Panc1 (cell line): ENCODE measurements around the gene ACOT12. TPM values are rescaled to one million over a fixed set of nuclear protein-coding genes. Genes with fewer than 3 reads are reported as not detected.

Source experiments
- ATAC-seq: fragments of 200-7000 bp; cut with Tn5 transposase; 2 replicates; pipeline ENCODE4 v1.9.1; 2020; ENCODE audit warnings: mild to moderate bottlenecking, moderate library complexity
- BruUV-seq: library from RNA; stranded (reverse); fragments of 400-500 nt; replicated peaks from 2 replicates; lab custom pipeline; 2021; lab: Mats Ljungman, UMichigan
- CTCF ChIA-PET: fragments of 300-600 bp; sonication (Branson Sonifier 250); formaldehyde crosslinking; loops from one replicate; lab custom pipeline; 2022; ENCODE audit warnings: antibody characterized with exemption; lab: Charles Lee
- POLR2A ChIA-PET: fragments of 300-600 bp; sonication (Branson Sonifier 250); formaldehyde crosslinking; loops from one replicate; lab custom pipeline; 2022; ENCODE audit warnings: antibody characterized with exemption; lab: Charles Lee
- DNase-seq: peaks from one replicate; pipeline ENCODE4 v3.0.0-alpha.2; 2010; ENCODE audit warnings: low read depth, low spot score
- H3K27ac ChIP-seq: 2 replicates; pipeline ENCODE4 v1.5.1; 2011; ENCODE audit warnings: mild to moderate bottlenecking, low read length, inconsistent platforms
- H3K27me3 ChIP-seq: fragments of 200-500 bp; sonication (Bioruptor generic); 2 replicates; pipeline ENCODE4 v1.6.0; 2014; ENCODE audit warnings: low read length, inconsistent platforms; ENCODE audit not compliant: control insufficient read depth, insufficient read depth
- H3K36me3 ChIP-seq: fragments of 200-500 bp; sonication (Bioruptor generic); 2 replicates; pipeline ENCODE4 v1.5.1; 2014; ENCODE audit warnings: inconsistent platforms, mild to moderate bottlenecking, low read length, moderate library complexity; ENCODE audit not compliant: control insufficient read depth, insufficient read depth
- H3K4me1 ChIP-seq: 2 replicates; pipeline ENCODE4 v1.5.1; 2011; ENCODE audit warnings: inconsistent platforms, mild to moderate bottlenecking, low read length, moderate library complexity; ENCODE audit not compliant: control insufficient read depth, insufficient read depth
- H3K4me3 ChIP-seq, 2 experiments: 2 replicates each; pipeline ENCODE4 v1.5.1; 2011 to 2012; ENCODE audit warnings: low read depth in 2 of 2, low read length in 2 of 2, mild to moderate bottlenecking in 2 of 2, inconsistent platforms in 1 of 2, moderate library complexity in 1 of 2
- H3K9me3 ChIP-seq: fragments of 200-500 bp; sonication (Bioruptor generic); 2 replicates; pipeline ENCODE4 v1.5.1; 2014; ENCODE audit warnings: low read depth, mild to moderate bottlenecking, inconsistent platforms, low read length, moderate library complexity; ENCODE audit not compliant: control insufficient read depth, insufficient read depth
- CTCF ChIP-seq: fragments of 450-650 bp; IDR thresholded peaks from 2 replicates; pipeline ENCODE4 v1.5.1; 2017; ENCODE audit warnings: mild to moderate bottlenecking
- POLR2AphosphoS5 ChIP-seq: IDR thresholded peaks from 2 replicates; pipeline ENCODE4 v1.6.1; 2012; ENCODE audit warnings: mild to moderate bottlenecking, low read depth, low read length, moderate library complexity
- REST ChIP-seq, 2 experiments: IDR thresholded peaks; 2 replicates each; pipeline ENCODE4 v1.6.1; 2011 to 2012; ENCODE audit warnings: low read depth in 2 of 2, control low read depth in 1 of 2, low read length in 1 of 2, mild to moderate bottlenecking in 1 of 2, moderate library complexity in 1 of 2; ENCODE audit not compliant: insufficient read depth in 1 of 2
- SIN3A ChIP-seq: IDR thresholded peaks from 2 replicates; pipeline ENCODE4 v1.6.1; 2012; ENCODE audit warnings: low read depth, mild to moderate bottlenecking, low read length, moderate library complexity, borderline replicate concordance; ENCODE audit not compliant: insufficient read depth
- TCF7L2 ChIP-seq: IDR thresholded peaks from 2 replicates; pipeline ENCODE4 v1.6.1; 2011; ENCODE audit warnings: mild to moderate bottlenecking, low read depth, low read length, inconsistent platforms
- in situ Hi-C: cut with HindIII; loops from 2 replicates; pipeline ENCODE4 v1.10.0; 2016; ENCODE audit warnings: low sequenced_read_pairs, low pct_unique_long_range_greater_than_20kb
- intact Hi-C: fragments of 100-400 bp; cut with micrococcal nuclease; formaldehyde crosslinking; loops from one replicate; pipeline ENCODE4 v1.10.0; 2022; ENCODE audit not compliant: unreplicated experiment
- total RNA-seq: library from RNA; stranded (reverse); gene quantifications from one replicate; pipeline ENCODE4 v1.2.1, GENCODE V29; 2021; ENCODE audit not compliant: unreplicated experiment

The ACOT12 gene
- total RNA-seq, 1 experiment from 2014 or later: 0.74 TPM

- DNase-seq (no peak), ATAC-seq (no peak)
- Histone ChIP-seq H3K4me3 (no peak overlapping the region), H3K9me3 (no peaks in the 10 kb centered on the region), H3K4me1 (no peaks in the 10 kb centered on the region), H3K27me3 (no peaks in the 10 kb centered on the region), H3K27ac (no peak overlapping the region), H3K36me3 (no peaks in the 10 kb centered on the region)
- intact Hi-C loops: no loop called here
- no TSS peak for BruUV-seq
- POLR2A ChIA-PET: no interaction called here
- CTCF ChIA-PET: no interaction called here
- no peak for TF ChIP-seq CTCF
- no peak for TF ChIP-seq TCF7L2
- TF ChIP-seq REST (IDR thresholded peaks at IDR 0.05; ENCODE audit: insufficient read depth in 1 of 2, low read depth in 2 of 2, low read length in 1 of 2): no peak
- TF ChIP-seq POLR2AphosphoS5: no peak
- no peak for TF ChIP-seq SIN3A
- in situ Hi-C loops: no loop called here
These were observed 7.3 kb upstream of the ACOT12 start for GRCh38 chr5:81401266-81401665.

- TF ChIP-seq REST (IDR thresholded peaks at IDR 0.05; ENCODE audit: insufficient read depth in 1 of 2, low read depth in 2 of 2, low read length in 1 of 2): no peak
- TF ChIP-seq CTCF: no peak
- TF ChIP-seq POLR2AphosphoS5: no peak
- no peak for TF ChIP-seq SIN3A
- TF ChIP-seq TCF7L2: no peak
- intact Hi-C loops (no loop called here), in situ Hi-C loops (no loop called here)
- H3K4me3 ChIP-seq: no peak overlapping the region
- ChIA-PET CTCF (no interaction called here), POLR2A (interaction anchor here (0.5 kb wide), 1 partner anchor 437 kb away, joined by 3 read pairs; no protein-coding TSS in a partner anchor)
- no peak for ATAC-seq
- H3K36me3 ChIP-seq: no peaks in the 10 kb centered on the region
- BruUV-seq: no TSS peak
- H3K9me3 ChIP-seq: no peaks in the 10 kb centered on the region
- no peak for DNase-seq
- H3K4me1 ChIP-seq: no peaks in the 10 kb centered on the region
- no peak overlapping the region for H3K27ac ChIP-seq
- H3K27me3 ChIP-seq: no peaks in the 10 kb centered on the region
These were observed 6.4 kb upstream of the ACOT12 start for GRCh38 chr5:81400375-81400774.
